HepG2 (cell line): ENCODE data around the gene ZFPM1. TPM values are rescaled to one million over a fixed set of nuclear protein-coding genes. Genes with fewer than 3 reads are reported as not detected.

Source experiments
- AGO2 ChIP-seq: fragments of 200-400 bp; formaldehyde crosslinking; optimal IDR thresholded peaks from 2 replicates; pipeline ENCODE3; 2017; ENCODE audit warnings: mild to moderate bottlenecking, low read depth, low read length, moderate library complexity
- ARNT ChIP-seq: fragments of 450-650 bp; IDR thresholded peaks from 2 replicates; pipeline ENCODE4 v1.6.1; 2017
- ATM ChIP-seq: fragments of 450-650 bp; IDR thresholded peaks from 2 replicates; pipeline ENCODE4 v1.7.1; 2017; ENCODE audit warnings: mild to moderate bottlenecking, borderline replicate concordance
- FOXA3 ChIP-seq: IDR thresholded peaks from 2 replicates; pipeline ENCODE4 v1.6.1; 2016; ENCODE audit warnings: missing genetic modification reagents, missing compliant biosample characterization
- HHEX ChIP-seq: IDR thresholded peaks from 2 replicates; pipeline ENCODE4 v1.6.1; 2016; ENCODE audit warnings: control low read depth
- IRF2 ChIP-seq: IDR thresholded peaks from 2 replicates; pipeline ENCODE4 v1.6.1; 2018; ENCODE audit warnings: missing genetic modification reagents, missing compliant biosample characterization
- KAT7 ChIP-seq: IDR thresholded peaks from 2 replicates; pipeline ENCODE4 v1.6.1; 2018; ENCODE audit warnings: borderline replicate concordance, missing compliant biosample characterization
- MLLT10 ChIP-seq: sonication (generic); formaldehyde crosslinking; IDR thresholded peaks from 2 replicates; pipeline ENCODE4 v1.4.0; 2020; ENCODE audit warnings: missing genetic modification reagents
- MTA3 ChIP-seq: sonication (generic); formaldehyde crosslinking; IDR thresholded peaks from 2 replicates; pipeline ENCODE4 v1.4.0; 2020; ENCODE audit warnings: missing genetic modification reagents
- SALL1 ChIP-seq: sonication (generic); formaldehyde crosslinking; IDR thresholded peaks from 2 replicates; pipeline ENCODE4 v1.8.0; 2022; ENCODE audit warnings: mild to moderate bottlenecking, missing genetic modification reagents
- SCMH1 ChIP-seq: sonication (generic); formaldehyde crosslinking; IDR thresholded peaks from 2 replicates; pipeline ENCODE4 v1.9.0; 2021; ENCODE audit warnings: missing genetic modification reagents, mild to moderate bottlenecking, borderline replicate concordance
- SMAD9 ChIP-seq: sonication (generic); formaldehyde crosslinking; IDR thresholded peaks from 2 replicates; pipeline ENCODE4 v1.5.1; 2020; ENCODE audit warnings: mild to moderate bottlenecking, missing genetic modification reagents
- SOX5 ChIP-seq: IDR thresholded peaks from 2 replicates; pipeline ENCODE4 v1.6.1; 2016; ENCODE audit warnings: borderline replicate concordance
- SUZ12 ChIP-seq: fragments of 150-350 bp; IDR thresholded peaks from 2 replicates; pipeline ENCODE4 v1.6.1; 2014; ENCODE audit warnings: low read depth, low read length
- TOPORS ChIP-seq: sonication (generic); formaldehyde crosslinking; IDR thresholded peaks from 2 replicates; pipeline ENCODE4 v1.8.0; 2023; ENCODE audit warnings: mild to moderate bottlenecking, missing genetic modification reagents
- ZNF207 ChIP-seq: fragments of 450-650 bp; IDR thresholded peaks from 2 replicates; pipeline ENCODE4 v1.6.1; 2016; ENCODE audit warnings: antibody characterized with exemption, borderline replicate concordance
- ZNF33A ChIP-seq: sonication (generic); formaldehyde crosslinking; IDR thresholded peaks from 2 replicates; pipeline ENCODE4 v1.5.1; 2020; ENCODE audit warnings: missing genetic modification reagents, mild to moderate bottlenecking, moderate library complexity, borderline replicate concordance
- ZNF484 ChIP-seq: sonication (generic); formaldehyde crosslinking; IDR thresholded peaks from 2 replicates; pipeline ENCODE4 v1.5.1; 2020; ENCODE audit warnings: mild to moderate bottlenecking, low read depth, missing genetic modification reagents, borderline replicate concordance
- ZNF543 ChIP-seq: sonication (generic); formaldehyde crosslinking; IDR thresholded peaks from 2 replicates; pipeline ENCODE4 v1.4.0; 2020; ENCODE audit warnings: mild to moderate bottlenecking, missing genetic modification reagents
- ZNF629 ChIP-seq: sonication (generic); formaldehyde crosslinking; conservative IDR thresholded peaks from 2 replicates; pipeline ENCODE4 v1.5.0; 2020; ENCODE audit warnings: missing genetic modification reagents
- ZNF670 ChIP-seq: sonication (generic); formaldehyde crosslinking; IDR thresholded peaks from 2 replicates; pipeline ENCODE4 v1.8.0; 2022; ENCODE audit warnings: mild to moderate bottlenecking, missing genetic modification reagents, borderline replicate concordance
- ZNF724P ChIP-seq: sonication (generic); formaldehyde crosslinking; IDR thresholded peaks from 2 replicates; pipeline ENCODE4 v1.8.0; 2022; ENCODE audit warnings: missing genetic modification reagents, borderline replicate concordance
- ZNF776 ChIP-seq: sonication (generic); formaldehyde crosslinking; IDR thresholded peaks from 2 replicates; pipeline ENCODE4 v1.4.0; 2020; ENCODE audit warnings: mild to moderate bottlenecking, missing genetic modification reagents
- polyA plus RNA-seq, 8 experiments: library from polyadenylated mRNA; depleted of rRNA in 3 of 8; stranded (reverse) in 7 of 8; unstranded in 1 of 8; fragments of >200 nt; fragmentation: Illumina TruSeq in 4 of 8; extraction: Trizol in 4 of 8; gene quantifications; 2 replicates each; pipeline versions ENCODE4 v1.2.1 to v1.2.3, GENCODE V29; 2011 to 2016; ENCODE audit warnings: low read depth in 4 of 8, missing spikeins in 1 of 8, mixed read lengths in 1 of 8; ENCODE audit not compliant: insufficient read depth in 1 of 8
- total RNA-seq, 5 experiments: library from RNA; depleted of rRNA; stranded (reverse); fragments of >200 nt; fragmentation: Illumina TruSeq; extraction: Trizol; gene quantifications; 2 replicates each; pipeline ENCODE4 v1.2.3, GENCODE V29; 2016; ENCODE audit warnings: low read depth in 1 of 5
- TF ChIP-seq, protein P1 (sequence below): sonication (generic); formaldehyde crosslinking; IDR thresholded peaks from 2 replicates; pipeline ENCODE4 v1.8.0; 2022; ENCODE audit warnings: mild to moderate bottlenecking, missing genetic modification reagents, moderate library complexity
- TF ChIP-seq, protein P2 (sequence below): sonication (generic); formaldehyde crosslinking; IDR thresholded peaks from 2 replicates; pipeline ENCODE4 v1.4.0; 2020; ENCODE audit warnings: low read depth, missing genetic modification reagents
- TF ChIP-seq, protein P3 (sequence below): sonication (generic); formaldehyde crosslinking; IDR thresholded peaks from 2 replicates; pipeline ENCODE4 v1.4.0; 2020; ENCODE audit warnings: mild to moderate bottlenecking, low read depth, missing genetic modification reagents

Gene ZFPM1
- total and polyA plus RNA-seq, 2 of the 13 experiments (the other 11 are each of a cell fraction or from before 2014, with no cell fraction given): 1.3 to 3.8 TPM

DNA sequence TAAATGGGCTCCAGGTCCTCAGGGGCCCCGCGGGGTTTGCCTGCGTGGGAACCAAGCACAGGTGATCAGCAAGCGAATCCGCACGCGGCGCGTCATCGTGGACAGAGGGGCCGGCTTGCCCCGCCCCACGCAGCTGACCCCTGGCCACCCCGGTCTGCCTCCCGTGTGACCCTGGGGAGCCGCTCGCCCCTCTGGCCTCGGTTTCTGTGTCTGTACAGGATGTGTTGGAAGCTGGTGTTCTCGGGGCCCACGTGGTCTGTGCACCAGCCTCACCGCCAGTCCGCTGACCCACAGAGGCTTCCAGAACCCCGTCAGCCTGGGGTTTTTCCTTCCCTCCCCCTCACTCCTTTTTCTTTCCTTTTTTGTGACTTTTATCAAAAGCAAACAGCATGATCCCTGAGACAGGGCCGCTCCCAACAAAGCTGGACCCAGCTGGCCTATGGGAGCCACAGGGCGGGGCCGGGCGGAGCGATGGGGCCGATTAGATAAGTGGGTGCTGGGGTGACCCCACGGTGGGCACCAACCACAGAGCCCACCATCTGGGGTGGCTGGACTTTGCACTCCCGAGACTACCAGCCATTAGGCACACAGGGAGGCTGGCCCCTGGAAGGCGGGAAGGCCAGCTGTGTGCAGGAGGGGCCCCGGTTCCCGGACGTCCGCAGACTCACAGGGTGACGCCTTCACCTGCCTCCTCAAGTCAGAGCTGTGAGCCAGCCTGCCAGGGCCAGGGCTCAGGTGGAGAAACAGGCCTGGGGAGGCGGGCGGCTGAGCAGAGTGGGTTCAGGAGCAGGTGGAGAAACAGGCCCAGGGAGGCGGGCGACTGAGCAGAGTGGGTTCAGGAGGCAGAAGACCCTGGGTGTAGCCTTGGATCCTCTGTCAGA lies 56.0 kb downstream of the ZFPM1 start (continued):
- TF ChIP-seq, protein P1, sequence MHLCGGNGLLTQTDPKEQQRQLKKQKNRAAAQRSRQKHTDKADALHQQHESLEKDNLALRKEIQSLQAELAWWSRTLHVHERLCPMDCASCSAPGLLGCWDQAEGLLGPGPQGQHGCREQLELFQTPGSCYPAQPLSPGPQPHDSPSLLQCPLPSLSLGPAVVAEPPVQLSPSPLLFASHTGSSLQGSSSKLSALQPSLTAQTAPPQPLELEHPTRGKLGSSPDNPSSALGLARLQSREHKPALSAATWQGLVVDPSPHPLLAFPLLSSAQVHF: 0 out of 2 replicates have a peak, but pooled peaks have one; percentile 43
- TF ChIP-seq IRF2 (CRISPR knock-in tag) (peak; percentile 45; the same call in 1 of the 2 replicates), SMAD9 (no peak), SALL1 (CRISPR knock-in tag) (peak; percentile 73), KAT7 (CRISPR knock-in tag) (no peak; the same call in 1 of the 2 replicates), ZNF207 (no peak), ZNF724P (CRISPR knock-in tag) (peak; percentile 83; the same call in 1 of the 2 replicates), ZNF629 (CRISPR knock-in tag) (0 out of 2 replicates have a peak, but pooled peaks have one; percentile 32), ZNF670 (peak; percentile 90), ZNF776 (CRISPR knock-in tag) (peak; percentile 94), ARNT (no peak), ZNF33A (CRISPR knock-in tag) (no peak), HHEX (CRISPR knock-in tag) (0 out of 2 replicates have a peak, but pooled peaks have one; percentile 5), ATM (no peak), TOPORS (CRISPR knock-in tag) (no peak; the same call in 1 of the 2 replicates), ZNF543 (peak; percentile 44; the same call in 1 of the 2 replicates), ZNF484 (CRISPR knock-in tag) (no peak), SOX5 (peak; percentile 5; the same call in 1 of the 2 replicates), SCMH1 (CRISPR knock-in tag) (no peak), SUZ12 (no peak), MLLT10 (CRISPR knock-in tag) (no peak), FOXA3 (CRISPR knock-in tag) (no peak; the same call in none of the 2 replicates), MTA3 (CRISPR knock-in tag) (no peak), AGO2 (peak; percentile 84)
- TF ChIP-seq, protein P2, sequence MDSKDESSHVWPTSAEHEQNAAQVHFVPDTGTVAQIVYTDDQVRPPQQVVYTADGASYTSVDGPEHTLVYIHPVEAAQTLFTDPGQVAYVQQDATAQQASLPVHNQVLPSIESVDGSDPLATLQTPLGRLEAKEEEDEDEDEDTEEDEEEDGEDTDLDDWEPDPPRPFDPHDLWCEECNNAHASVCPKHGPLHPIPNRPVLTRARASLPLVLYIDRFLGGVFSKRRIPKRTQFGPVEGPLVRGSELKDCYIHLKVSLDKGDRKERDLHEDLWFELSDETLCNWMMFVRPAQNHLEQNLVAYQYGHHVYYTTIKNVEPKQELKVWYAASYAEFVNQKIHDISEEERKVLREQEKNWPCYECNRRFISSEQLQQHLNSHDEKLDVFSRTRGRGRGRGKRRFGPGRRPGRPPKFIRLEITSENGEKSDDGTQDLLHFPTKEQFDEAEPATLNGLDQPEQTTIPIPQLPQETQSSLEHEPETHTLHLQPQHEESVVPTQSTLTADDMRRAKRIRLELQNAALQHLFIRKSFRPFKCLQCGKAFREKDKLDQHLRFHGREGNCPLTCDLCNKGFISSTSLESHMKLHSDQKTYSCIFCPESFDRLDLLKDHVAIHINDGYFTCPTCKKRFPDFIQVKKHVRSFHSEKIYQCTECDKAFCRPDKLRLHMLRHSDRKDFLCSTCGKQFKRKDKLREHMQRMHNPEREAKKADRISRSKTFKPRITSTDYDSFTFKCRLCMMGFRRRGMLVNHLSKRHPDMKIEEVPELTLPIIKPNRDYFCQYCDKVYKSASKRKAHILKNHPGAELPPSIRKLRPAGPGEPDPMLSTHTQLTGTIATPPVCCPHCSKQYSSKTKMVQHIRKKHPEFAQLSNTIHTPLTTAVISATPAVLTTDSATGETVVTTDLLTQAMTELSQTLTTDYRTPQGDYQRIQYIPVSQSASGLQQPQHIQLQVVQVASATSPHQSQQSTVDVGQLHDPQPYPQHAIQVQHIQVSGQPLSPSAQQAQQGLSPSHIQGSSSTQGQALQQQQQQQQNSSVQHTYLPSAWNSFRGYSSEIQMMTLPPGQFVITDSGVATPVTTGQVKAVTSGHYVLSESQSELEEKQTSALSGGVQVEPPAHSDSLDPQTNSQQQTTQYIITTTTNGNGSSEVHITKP (CRISPR knock-in tag): no peak
- TF ChIP-seq, protein P3, sequence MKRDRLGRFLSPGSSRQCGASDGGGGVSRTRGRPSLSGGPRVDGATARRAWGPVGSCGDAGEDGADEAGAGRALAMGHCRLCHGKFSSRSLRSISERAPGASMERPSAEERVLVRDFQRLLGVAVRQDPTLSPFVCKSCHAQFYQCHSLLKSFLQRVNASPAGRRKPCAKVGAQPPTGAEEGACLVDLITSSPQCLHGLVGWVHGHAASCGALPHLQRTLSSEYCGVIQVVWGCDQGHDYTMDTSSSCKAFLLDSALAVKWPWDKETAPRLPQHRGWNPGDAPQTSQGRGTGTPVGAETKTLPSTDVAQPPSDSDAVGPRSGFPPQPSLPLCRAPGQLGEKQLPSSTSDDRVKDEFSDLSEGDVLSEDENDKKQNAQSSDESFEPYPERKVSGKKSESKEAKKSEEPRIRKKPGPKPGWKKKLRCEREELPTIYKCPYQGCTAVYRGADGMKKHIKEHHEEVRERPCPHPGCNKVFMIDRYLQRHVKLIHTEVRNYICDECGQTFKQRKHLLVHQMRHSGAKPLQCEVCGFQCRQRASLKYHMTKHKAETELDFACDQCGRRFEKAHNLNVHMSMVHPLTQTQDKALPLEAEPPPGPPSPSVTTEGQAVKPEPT (CRISPR knock-in tag): no peak
